ENCODE data around the gene BCL2. TPM values are rescaled to one million over a fixed set of nuclear protein-coding genes. Genes with fewer than 3 reads are reported as not detected.
"Not testable (repeated sequence)": the region's sequence is repeated elsewhere in the genome, so short reads cannot be mapped to it uniquely, and the experiment has no call there.

Gene BCL2
- total RNA-seq, result 1.3 and 1.8 TPM in 2 replicates

- peak in 1 of 2 donors; percentile 34 for DNase-seq (ENCODE audit: low read depth in 2 of 2)
Measured at GRCh38 chr18:63319383-63320122, at the start of gene BCL2. TSS of gene BCL2 (minus strand) at chr18:63319769.

- DNase-seq (ENCODE audit: low read depth in 2 of 2), result no peak
Measured at GRCh38 chr18:63368611-63369010, 49.0 kb upstream of the BCL2 start.

GRCh38 chr18:63367053-63367953 lies 47.7 kb upstream of the BCL2 start, which contains the start of gene KDSR:
TSS of gene KDSR (minus strand) at chr18:63367206. CDS start at chr18:63367118, 88 bp downstream.
- DNase-seq (ENCODE audit: low read depth in 2 of 2), result peak; percentile 94 to 98

- peak; percentile 45 to 86 for DNase-seq (ENCODE audit: low read depth in 2 of 2)
Measured at GRCh38 chr18:63366213-63367052, 46.9 kb upstream of the BCL2 start.

- no peak for DNase-seq (ENCODE audit: low read depth in 2 of 2)
Measured at GRCh38 chr18:63365876-63366212, 46.3 kb upstream of the BCL2 start.

GRCh38 chr18:63363951-63364350 lies 44.4 kb upstream of the BCL2 start:
- DNase-seq (ENCODE audit: low read depth in 2 of 2), result no peak

DNA sequence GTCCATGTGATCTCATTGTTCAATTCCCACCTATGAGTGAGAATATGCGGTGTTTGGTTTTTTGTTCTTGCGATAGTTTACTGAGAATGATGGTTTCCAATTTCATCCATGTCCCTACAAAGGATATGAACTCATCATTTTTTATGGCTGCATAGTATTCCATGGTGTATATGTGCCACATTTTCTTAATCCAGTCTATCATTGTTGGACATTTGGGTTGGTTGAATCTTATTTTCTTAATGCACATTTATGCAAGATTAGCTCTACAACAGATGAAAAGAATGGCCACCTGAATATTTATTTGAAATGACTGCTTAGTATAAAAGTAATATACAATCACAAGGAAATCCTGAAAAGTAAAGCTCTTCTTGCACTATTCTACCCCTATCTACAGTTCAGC lies 43.9 kb upstream of the BCL2 start:
- not testable (repeated sequence) for DNase-seq (ENCODE audit: low read depth in 2 of 2)

DNA sequence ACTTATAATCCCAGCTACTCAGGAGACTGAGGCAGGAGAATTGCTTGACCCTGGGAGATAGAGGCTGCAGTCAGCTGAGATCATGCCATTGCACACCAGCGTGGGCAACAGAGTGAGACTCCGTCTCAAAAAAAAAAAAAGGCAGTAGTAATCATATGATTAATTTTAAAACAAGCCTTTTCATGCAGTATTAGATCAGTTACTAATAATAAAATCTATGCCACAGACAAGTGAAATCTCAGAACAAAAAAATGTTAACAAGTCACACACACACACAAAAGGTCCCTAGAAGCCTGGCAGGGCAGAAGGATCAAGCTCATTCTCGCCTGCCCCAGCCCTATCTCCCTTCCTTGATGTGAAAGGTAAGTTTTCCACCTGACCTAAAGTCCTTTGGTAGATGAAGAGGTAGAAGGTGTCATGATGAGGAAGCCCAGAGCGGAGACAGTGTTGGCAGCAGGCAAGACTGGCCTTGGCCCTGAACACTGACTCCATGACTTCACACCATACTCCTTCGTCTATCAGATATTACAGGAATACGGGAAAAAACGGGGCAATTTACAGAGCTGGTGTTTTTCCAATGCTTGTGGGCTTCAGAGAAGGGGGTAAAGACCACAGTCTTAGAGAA lies 36.8 kb upstream of the BCL2 start:
- DNase-seq (ENCODE audit: low read depth in 2 of 2), result no peak

DNA sequence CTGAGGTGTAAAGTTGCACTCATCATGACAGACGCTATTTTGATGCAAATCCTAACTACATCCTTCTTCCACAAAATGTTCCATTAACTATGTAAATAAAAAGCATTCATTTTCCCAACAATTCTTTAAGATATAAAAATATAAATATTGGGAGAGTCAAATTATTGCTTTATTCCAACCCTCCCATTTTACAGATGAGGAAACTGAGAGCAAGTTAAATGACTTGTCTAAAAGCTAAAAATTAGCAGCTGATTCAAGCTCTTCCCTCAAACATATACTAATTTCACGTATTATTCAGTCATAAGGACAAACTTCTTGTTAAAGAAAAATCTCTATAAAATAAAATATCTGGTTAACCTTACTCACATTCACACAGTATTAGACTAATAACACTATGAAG lies 30.7 kb upstream of the BCL2 start:
- DNase-seq (ENCODE audit: low read depth in 2 of 2), result no peak

DNA sequence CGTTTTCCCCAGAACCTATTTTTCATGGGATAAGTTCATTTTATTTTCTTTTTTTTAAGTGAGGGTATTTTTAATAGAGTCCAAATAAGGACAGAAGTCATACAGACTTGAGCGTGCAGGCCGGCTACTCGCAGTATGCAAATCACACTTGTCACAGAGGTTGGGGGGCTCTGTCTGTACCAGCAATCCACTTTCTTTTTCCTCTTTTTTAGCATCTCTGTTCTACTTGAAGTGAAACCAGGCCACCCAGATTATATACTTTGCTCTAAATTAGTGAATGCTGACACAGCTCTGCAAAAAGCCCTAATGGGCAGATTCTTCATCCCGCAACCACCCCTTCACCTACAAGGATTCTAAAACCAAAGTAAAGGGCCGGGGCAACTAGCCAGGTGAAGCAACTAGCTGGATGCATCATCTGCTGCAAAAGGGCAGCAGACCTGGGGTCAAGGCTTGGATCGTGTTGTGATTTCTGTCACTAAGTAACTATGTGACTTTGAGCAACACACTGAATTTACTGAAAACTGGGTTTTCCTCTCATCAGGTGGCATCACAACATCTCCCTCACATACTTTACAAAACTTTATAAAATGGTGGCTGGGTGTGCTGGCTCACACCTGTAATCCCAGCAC lies 29.1 kb upstream of the BCL2 start:
- no peak for DNase-seq (ENCODE audit: low read depth in 2 of 2)

GRCh38 chr18:63346480-63347183 lies 27.1 kb upstream of the BCL2 start:
- no peak for DNase-seq (ENCODE audit: low read depth in 2 of 2)

DNA sequence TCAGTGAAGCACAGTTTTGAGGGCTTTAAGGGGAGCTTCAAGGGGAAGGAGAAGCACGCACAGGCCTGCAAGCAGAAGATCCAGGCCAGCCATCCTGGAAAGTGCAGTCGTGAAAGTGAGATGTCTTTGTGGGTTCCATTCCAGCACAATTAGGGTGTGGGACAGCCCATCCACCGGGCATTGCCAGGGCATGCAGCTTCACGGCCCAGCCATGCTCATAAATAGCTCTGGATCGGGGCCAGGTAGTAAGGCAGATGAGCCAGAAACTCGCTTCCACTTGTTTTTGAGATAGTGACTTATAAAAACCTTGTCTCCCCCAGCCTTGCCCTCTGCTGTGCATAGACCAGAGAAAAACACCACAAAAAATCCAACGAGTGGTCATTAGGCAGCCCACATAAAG lies 26.5 kb upstream of the BCL2 start:
- peak in 1 of 2 donors; percentile 17 for DNase-seq (ENCODE audit: low read depth in 2 of 2)

GRCh38 chr18:63344918-63345317 lies 25.3 kb upstream of the BCL2 start:
- DNase-seq (ENCODE audit: low read depth in 2 of 2), result peak in 1 of 2 donors; percentile 15

DNA sequence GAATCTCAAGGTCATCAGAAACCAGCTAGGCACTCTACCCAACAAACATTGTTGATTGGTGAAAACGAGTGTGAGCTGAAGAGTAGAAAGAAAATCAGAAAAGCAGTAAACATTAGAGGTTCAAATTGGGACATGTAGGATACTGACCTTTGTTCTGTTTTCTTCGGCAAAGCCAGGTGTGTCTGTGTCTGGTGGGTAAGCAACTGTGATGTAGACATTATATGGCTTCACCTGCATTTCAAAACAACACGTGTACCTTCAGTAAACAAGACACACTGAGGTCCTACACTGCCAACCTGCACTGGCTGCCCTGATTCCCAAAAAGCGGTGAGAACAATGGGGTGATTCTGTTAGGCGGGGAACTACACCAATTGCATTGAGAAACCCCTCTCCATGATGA lies 24.7 kb upstream of the BCL2 start:
- DNase-seq (ENCODE audit: low read depth in 2 of 2), result no peak

DNA sequence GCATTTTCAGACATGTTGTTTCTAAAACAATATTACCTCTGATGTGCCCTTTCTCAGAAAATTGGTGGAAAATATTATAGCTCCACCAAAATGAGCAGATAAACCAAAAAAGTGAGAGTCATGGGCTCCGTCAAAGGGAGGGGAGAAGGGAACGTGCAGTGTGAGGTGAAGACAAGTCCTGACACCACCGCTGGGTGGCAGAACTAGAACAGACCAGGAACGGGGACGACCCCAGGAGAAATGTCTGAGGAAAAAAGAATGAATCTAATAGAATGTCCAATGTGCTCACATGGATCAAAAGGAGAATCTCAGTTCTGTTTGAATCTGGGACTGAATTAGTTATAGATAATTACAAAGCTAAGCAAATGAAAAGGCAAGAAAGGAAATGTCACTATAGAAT lies 22.6 kb upstream of the BCL2 start:
- DNase-seq (ENCODE audit: low read depth in 2 of 2), result peak in 1 of 2 donors; percentile 50

DNA sequence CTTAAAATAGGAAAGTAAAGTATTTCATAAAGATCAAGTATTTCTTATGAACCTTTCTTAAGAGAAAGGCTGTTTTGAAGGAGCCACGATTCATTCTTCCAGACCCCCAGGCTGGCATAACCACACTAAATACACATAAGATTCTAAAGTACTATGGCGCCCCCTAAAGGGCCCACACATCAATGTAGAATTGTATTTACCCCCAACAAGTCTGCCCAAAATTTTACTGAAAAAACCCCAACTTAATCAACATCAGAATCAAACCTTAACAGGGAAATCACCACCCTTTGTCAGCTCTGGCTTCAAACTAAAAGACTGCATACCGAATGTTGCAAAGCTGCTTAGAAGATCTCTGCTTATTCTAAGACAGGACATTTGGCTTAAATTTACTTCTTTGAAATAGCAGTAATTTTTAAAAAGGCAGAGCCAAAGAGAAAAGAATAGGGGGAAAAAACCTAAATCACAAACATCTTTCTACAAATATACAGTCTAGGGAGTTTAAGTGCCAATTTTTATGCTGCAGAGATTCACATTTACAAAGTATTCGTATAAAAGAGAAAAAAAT lies 20.4 kb upstream of the BCL2 start:
- DNase-seq (ENCODE audit: low read depth in 2 of 2), result peak in 1 of 2 donors; percentile 50

DNA sequence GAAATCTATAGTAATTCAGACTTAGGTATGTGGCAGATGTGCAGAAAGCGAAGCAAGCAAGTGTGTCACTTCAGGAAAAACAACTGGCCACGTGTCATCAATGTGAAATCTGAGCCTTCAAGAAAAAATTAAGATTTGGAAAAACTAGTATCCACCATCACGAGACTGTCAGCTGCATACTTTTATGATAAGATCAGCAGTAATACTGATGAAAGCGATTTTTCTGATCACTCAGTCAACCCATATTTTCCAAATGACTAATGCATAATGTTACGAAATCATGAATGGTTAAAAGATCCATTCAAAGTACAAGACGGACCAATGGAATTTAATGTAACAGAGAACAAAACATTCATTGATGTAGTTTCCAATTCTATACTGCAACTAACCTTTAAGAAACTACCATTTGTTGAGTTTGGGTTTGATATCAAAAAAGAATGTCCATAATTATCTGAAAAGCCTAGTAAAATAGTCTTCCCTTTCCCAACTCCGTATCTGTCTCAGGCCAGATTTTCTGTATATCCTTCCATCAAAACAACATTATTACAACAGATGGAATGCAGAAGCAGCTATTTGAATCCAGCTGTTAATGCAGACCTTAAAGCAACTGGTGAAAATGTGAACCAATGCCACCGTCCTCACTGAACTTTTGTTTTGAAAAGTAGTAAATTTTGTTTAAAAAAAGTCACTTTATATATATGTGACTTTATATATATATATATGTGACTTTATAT lies 17.0 kb upstream of the BCL2 start:
- DNase-seq (ENCODE audit: low read depth in 2 of 2), result peak; percentile 42 to 65

DNA sequence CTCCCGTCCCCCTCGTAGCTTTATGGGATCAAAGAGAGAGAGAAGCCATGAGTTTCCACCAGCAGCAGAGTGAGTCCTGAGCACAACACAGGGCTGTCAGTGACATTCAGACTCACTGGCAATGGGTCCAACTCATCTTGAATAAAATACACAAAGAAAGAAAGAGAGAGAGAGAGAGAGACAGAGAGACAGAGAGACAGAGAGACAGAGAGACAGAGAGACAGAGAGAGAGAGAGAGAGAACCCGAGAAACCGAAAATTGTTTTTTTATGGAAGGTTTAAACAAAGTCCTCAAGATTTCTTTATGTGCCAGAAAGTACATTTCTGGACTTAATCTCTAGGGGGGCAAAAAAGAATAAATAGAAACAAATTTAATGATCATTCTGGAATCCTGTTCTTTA lies 11.5 kb upstream of the BCL2 start:
- no peak for DNase-seq (ENCODE audit: low read depth in 2 of 2)

Data from dermis microvascular lymphatic vessel endothelial cell (primary cell).